Eye (tissue), 1 donor: ENCODE results near the gene PXK.

ENCODE experiments used
- DNase-seq: peaks from one replicate; pipeline ENCODE4 v3.0.0-alpha.2; 2015

Gene PXK

DNA sequence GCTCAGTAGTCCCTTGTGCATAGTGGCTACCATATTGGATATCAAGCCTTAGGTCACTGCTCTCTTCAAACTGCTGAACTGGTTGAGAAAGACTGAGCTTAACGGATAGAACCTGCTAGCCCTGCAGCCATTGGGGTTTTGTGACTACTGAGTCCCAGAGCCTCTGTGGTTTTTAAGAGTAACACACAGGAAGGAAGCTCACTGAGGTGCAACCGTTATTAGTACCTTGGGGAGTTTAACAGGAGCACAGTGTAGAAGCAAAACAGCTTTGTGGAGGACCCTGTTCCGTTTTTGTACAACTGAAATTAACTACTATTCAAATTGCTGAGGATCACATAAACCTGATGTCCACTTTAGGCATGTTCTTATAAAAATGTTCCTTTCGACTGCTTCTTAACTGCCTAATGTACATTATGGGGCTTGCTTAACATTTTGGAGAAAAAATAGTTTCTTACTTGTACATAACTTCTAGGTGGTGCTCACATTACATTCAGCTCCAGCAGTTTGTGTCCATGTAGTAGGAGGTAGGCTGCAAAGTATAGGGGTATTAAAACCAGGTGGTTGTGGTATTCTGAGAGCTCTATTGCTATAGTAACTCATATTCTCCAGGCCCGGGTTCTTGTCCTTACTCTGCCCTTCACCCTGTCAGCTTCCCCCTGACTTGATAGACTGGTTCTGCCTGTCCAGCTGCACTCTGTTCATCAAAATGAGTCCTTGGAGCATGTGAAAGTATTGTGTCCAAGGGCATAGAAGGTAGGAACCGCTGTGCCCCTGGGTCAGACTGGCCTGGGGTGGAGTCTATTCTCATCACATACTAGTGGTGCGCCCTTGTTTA lies 17.3 kb downstream of the PXK start:
- DNase-seq, result no peak

DNA sequence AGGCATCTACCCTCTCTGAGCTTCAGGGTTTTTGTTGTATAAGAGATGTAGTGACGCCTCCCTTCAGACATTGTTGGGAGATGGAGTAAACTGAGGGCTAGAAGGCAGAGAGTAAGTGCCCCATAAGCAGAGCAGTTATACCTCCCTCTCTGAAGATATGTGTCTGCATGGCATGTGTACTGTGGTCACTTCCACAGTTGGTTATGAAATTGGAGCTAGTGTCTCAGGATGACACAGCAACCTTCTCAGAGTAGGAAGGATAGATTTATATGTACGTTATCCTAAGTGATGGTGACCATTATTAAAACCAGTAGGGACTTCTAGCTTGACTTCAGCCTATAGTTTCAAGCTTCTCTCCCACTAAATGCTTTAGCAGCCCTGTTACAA lies 17.9 kb downstream of the PXK start:
- DNase-seq, result no peak

DNA sequence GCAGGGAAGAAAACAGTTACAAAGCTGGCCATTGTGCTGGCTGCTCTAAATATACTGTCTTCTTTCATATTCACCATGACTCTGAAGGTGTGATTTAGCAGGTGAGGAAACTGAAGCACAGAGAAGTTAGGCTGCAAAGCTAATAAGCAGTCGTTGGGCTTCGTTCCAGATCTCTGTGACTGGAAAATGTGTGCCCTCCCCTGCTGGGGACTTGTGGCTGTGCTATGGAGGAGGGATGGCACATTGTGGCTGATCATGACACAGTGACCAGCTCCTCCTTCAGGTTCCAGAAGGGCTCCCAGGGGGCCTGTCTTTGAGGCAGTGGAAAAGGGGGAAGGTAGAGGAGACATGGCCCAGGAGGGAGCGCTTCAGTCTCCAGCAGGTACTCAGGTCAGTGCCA lies 19.2 kb downstream of the PXK start:
- no peak for DNase-seq

DNA sequence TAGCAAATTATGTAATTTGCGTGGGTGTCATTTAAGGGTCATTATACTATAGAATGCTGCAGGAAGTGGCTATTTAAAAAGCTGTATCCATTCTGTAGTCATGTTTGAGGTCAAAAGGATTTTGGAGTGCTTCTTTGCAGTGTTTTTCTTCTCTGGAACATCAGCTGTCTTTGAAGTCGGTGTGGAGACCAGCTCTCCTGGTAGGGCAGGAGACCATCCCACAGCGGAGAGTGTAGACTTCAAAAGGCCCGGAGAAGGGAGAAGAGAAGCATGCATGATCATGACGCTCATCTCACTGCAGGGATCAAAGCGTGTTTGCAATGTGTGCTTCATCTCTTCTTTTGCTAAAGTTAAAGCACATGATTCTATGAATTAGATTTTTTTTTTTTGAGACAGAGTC lies 19.9 kb downstream of the PXK start:
- no peak for DNase-seq

DNA sequence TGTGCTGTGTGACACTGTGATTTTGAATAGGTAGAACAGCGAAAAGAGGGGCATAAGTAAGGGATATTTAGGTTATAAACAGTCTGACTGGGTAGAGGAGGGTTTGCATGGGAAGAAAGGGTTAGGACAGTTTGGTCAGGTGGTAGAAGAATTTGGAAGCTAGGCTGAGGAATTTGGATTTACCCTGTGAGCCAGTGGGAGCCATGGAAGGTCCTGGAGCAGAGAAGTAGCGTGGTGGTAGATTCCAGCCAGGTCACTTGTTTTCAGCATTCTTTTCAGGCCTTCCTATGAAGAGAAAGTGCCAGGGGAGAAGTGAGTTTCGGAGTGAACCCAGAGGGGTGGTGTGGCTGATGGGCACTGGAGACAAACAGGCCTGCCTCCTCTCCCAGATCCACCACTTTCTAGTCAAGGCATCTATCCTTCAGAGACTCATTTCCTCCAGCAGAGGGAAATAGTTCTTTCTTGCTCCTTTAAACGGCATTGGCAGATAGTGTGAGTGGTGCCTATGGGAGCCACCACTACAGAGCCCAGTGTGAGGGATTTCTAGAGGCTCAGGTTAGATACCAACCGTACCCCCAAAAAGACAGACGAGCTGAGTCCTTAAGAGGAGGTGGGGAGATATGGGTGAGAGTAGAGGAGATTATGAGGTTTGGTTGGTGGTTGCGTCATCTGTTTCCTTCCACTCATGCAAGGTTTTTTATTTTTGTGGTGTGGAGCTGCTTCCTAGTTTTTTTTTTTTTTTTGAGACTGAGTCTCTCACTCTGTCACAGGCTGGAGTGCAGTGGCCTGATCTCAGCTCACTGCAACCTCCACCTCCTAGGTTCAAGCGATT lies 21.2 kb downstream of the PXK start:
- DNase-seq, result no peak

DNA sequence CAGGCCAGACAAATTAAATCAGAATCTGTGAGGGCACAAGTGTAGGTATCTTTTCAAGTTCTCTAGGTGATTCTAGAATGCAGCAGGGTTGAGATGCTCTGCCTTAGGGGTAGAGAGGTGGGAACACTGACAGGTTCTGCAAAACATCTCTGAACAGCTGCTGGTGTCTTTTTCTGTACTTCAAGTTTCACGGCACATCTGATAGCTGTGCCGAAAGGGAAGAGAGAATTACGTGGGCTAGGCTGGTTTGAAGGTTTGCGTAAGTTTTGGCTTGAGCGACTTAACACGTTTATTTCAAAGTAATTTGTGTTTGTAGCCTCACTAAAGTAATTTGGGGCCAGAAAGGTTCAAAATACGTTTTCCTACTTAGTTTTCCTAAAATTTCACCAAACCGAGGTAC lies 22.5 kb downstream of the PXK start:
- no peak for DNase-seq

DNA sequence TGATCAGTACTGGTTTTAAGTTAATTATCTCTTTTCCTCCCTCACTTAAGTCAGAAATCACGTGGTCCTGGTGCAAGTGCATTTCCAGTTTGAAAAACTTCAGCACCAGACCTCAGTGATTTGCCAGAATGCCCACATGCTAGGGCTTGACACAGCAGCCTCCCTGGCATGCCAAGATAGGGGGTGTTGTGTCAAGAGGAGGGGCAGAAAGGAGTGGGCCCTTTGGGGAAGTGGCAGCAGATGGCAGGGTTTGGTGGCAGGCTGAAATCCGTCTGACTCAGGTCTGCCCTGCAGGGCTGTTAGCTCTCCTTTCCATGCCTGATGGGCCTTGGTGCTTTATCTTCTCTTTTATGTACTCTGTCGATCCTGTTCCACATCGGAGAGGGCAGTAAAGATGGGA lies 23.4 kb downstream of the PXK start:
- no peak for DNase-seq

DNA sequence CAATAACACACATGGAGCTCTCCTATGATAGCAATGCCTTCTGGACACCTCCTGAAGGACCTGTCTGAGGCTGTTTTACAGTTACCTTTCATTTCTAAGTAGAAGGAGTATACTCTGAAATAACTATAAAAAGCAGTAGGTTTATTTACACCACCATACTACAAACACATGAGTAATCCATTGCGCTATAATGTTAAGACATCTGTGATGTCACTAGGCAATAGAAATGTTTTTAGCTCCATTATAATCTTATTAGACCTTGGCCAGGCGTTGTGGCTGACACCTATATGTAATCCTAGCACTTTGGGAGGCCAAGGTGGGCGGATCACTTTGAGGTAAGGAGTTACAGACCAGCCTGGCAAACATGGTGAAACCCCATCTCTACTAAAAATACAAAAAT lies 24.7 kb downstream of the PXK start:
- no peak for DNase-seq

DNA sequence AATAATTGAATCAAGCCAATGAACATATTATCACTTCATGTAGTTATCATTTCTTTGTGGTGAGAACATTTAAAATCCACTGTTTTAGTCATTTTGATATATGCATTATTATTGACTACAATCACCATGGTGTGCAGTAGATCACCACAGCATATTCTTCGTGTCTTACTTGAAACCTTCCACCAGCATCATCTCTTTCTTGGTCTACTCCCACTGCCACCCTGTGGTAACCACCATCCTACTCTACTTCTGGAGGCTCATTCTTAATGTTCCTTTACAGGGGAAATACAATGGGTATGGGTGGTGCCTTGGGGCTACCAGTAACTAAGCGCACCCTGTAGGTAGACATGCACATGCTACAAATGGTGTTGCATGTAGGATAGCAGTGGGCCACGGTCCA lies 25.4 kb downstream of the PXK start:
- no peak for DNase-seq

DNA sequence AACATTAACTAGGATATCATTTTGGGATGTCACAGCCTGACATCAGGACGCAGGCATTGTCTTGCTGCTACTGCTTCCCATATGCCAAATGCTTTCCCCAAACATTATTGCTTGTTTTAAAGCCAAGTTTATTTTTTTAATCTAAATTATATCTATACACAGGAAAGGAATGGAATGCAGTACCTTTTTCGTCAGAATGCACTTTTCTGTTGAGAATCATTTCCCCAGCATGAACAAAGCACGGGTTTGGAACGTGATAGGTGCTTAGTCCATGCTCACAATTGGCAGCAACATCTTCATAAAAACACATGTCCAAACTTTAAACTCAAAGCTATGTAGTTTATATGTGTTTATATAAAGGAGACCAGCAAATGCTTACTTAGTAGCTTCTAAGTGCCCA lies 26.1 kb downstream of the PXK start:
- DNase-seq, result no peak

DNA sequence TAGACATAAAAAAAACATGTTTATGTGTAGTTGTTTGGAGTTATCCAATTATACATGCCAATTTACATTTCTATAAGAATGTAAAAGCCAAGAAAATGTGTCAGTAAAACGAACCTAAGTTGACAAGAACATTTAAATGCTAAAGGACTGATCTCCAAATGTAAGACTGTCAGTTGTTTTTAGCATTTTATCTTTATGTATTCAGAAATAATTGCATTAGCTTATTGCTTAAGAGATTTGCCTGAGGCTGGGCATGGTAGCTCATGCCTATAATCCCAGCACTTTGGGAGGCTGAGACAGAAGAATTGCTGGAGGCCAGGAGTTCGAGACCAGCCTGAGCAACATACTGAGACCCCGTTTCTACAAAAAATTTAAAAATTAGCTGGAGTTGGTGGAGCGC lies 26.9 kb downstream of the PXK start:
- no peak for DNase-seq

DNA sequence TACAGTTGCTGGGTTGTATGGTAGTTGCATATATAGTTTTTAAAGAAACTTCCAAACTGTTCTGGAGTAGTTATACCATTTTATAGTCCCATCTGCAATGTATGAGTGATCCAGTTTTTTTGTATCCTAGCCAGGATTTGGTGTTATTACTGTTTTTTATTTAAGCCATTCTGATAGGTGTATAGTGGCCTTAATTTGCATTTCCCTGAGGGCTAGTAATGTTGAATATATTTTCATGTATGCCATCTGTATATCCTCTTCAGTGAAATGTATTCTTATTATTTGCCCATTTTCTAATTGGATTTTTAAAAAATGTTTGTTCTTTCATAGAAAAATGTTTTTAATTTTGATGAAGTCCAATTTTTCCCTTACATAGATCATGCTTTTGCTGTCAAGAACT lies 29.2 kb downstream of the PXK start:
- DNase-seq, result no peak

DNA sequence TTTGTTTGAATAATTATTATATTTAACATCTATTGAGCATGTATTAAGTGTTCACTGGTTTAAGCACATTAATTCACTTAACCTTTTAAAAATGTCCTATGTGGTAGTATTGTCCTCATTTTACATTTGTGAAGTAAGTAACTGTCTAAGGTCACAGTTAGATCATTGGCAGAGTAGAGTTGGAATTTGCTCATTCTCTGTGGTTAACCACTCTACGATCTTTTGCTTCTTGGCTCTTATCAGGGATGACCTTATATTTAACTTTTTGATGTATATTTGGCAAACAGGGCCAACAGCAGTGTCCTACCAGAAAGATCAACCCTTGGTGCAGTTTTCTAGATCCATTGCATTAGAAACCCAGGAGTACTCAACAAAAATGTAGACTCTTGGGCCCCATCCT lies 34.0 kb downstream of the PXK start:
- DNase-seq, result no peak

DNA sequence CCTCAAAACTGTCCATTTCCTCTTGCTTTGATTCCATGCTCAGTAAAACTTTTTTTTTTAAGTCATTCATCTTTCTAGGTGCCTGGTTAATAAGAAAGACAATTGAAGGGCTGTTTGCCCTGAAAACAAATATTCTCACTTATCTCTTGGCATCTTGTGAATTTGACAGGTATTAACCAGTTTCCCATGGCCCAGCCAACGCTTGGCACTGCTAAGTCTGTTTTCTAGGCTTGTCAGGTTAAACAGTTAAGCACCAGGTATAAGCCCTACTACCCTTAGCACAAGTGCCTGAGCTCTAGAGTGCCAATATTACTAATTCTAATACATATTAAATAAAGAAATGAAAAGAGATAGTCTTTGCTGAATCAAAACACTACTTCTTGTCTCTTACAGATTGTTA lies 36.3 kb downstream of the PXK start:
- DNase-seq, result no peak

DNA sequence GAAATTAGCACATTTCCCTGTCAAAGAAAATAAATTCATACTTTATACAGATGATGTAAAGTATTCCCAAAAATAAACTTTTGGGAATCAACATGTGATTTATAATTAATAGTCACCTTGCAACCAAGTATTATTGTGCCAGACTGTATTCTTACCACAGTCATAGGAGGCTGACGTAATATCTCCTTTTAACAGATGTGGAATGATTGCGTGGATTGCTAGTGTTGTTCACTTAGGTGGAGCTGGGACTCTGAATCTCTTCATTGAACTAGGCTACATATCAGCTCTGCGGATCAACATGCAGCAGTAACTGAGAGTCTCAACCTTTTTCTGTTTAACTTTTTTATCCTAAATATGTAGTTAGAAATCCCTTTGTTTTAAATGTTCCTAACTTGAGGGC lies 37.2 kb downstream of the PXK start:
- DNase-seq, result no peak

DNA sequence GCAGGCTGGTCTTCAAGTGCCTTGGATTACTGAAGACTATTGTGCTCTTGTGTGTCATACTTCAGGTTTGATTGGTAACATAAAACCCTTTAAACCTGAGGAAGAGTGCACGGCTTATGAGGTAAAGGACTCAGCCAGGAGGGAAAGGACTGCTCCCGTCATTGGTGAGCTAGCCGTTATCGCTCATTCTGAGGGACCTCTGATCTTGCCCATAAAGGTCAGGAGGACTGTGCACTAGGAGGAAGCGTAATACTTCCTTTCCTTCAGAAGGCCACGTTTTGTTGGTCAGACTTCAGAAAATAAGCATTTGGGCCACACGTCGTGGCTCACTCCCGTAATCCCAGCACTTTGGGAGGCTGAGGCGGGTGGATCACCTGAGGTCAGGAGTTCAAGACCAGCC lies 37.7 kb downstream of the PXK start:
- DNase-seq, result no peak

DNA sequence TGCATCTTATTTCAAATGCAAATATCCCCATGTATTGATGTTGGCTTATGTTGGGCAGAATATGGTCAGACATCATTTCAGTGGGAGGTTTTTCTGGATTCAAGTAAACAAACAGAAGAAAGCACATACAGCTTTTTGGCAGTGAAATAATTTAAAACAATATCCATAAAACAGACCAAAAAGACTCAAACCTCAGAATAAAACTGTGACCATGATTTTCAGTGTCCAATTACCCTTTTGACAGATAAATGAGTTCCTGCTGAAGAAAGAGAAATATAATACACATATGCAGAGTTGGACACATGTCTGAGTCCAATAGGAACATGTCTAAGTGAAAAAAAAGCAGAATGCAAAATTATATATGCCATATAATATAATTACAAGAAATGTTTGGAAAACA lies 39.1 kb downstream of the PXK start:
- DNase-seq, result no peak

DNA sequence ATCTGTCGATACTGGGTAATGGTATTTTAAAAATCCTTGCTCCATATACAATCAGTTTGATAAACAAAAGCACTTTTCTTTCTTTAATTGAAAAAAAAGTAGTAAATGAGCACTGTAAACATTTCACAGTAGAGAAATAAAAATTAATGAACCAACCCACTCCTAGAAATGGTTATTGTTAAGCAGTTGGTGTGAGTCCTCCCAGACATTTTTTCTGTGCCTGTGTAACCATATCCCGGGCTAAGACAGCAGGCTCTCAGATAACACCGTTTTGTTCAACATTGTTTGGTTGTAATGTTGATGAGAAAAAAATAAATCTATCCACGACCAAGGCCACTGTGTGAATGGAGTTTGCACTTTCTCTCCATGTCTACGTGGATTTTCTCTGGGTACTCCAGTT lies 42.6 kb downstream of the PXK start:
- DNase-seq, result no peak

DNA sequence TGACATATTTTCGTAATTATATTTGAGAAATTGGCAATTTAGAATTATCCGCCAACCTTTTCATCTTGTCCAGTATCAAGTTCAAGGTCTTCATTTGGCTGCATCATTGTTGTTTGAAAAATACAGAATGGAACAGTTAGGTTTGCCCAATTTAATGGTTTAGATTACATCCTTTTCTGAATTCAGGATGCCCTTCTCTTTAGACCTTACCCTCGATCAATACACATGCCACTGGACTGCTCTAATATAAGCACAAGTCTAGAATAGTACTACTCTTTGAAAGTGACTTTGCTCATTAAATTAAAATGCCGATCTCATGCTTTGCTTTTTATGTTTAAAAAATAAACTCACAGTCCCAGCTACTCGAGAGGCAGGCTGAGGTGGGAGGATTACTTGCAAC lies 44.5 kb downstream of the PXK start:
- no peak for DNase-seq

DNA sequence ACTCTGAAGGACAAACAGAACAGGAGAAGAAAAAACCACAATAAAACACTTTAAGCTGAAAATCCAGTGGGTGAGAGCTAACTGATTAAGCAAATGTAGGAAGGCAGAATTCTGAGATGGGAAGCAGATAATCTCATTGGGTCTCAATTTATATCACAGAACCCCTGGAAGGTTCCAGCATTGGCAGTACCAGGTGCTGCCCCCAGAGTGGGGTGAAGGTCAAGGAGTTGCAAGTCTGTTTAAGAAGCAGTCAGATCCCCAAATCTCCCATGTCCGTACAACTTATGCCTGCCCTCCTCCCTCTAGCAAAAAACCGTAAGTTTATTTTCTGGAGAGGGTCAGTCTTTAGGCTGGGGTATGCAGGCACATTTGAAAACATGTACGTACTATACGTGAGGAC lies 45.1 kb downstream of the PXK start:
- DNase-seq, result no peak

DNA sequence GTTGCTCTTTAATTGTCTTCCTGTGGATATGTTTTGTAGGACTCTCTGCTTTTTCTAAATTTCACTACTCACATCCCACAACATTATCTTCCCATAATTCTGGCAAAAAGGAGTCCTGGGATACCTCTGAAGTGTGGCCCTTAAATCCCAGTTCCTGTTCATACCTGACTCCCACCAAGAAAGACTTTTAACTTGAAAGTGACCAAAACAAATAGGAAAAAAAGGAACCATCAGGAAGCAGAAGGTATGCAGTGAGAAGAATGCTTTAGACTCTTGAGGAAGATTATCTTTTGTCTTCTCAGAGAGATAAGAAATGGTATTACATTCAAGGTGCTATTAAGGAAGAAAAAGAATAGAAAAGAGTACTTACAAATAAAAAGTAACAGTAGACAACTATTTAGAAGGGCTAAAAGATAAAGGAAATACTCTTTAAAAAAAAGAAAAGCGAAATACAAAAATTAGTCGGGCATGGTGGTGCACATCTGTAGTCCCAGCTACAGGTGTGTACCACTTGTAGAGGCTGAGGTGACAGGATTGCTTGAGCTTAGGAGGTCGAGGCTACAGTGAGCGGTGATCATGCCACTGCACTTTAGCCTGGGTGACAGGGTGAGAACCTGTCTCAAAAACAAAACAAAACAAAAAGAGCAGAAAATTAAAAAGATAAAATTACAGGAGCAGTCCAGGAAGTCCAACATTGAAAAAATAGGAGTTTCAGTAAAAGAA lies 46.8 kb downstream of the PXK start:
- DNase-seq, result no peak

DNA sequence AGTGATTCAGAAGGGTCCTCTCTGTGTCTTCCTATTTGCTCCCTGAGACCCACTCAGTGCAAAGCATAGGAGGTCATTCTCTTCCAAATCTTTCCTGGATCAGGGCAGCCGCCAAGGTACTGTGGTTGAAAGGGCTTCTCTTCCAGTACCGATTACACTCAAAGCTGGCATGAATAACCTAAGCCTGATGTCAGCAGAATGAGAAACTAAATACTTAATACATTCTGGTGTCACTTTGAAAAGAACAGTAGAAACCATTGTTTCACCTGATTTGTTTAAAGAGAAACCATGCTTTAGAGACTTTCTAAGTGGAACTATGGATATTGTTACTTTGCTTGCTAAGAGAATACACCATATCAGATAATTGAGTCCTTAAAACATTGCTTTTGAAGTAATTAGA lies 50.8 kb downstream of the PXK start:
- no peak for DNase-seq

DNA sequence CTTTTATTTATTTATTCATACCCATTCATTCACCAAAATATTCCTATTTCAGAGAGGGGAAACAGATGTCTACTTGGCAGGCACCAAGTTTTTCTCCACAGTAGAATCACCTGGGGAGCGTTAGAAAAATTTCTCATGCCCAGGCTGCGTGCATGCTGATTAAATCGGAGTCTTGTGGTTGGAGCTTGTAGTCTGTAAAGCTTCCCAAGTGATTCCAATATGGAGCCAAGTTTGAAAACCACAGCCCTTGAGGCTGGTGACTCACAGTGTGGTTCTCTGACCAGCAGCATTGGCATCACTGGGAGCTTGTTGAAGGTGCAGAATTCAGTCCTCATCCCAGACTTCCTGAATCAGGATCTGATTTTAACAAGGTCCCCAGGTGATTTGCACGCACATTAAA lies 51.2 kb downstream of the PXK start:
- DNase-seq, result peak; percentile 59
